HEK293 (cell line): ENCODE measurements around the gene NT5DC3.

Experiments
- SALL2 ChIP-seq: fragments of 450-650 bp; formaldehyde crosslinking; IDR thresholded peaks from 2 replicates; pipeline ENCODE4 v1.5.0; 2017; ENCODE audit warnings: missing biosample characterization, mild to moderate bottlenecking, missing genetic modification characterization, borderline replicate concordance
- ZBTB17 ChIP-seq: fragments of 450-650 bp; formaldehyde crosslinking; IDR thresholded peaks from 2 replicates; pipeline ENCODE4 v1.5.1; 2016; ENCODE audit warnings: missing biosample characterization, missing genetic modification characterization
- ZFP41 ChIP-seq: fragments of 450-650 bp; formaldehyde crosslinking; IDR thresholded peaks from 2 replicates; pipeline ENCODE4 v1.5.1; 2016; ENCODE audit warnings: missing biosample characterization, missing genetic modification characterization, borderline replicate concordance
- TF ChIP-seq, protein P1 (sequence below): fragments of 450-650 bp; formaldehyde crosslinking; IDR thresholded peaks from 2 replicates; pipeline ENCODE4 v1.5.1; 2016; ENCODE audit warnings: missing biosample characterization, missing genetic modification characterization

DNA sequence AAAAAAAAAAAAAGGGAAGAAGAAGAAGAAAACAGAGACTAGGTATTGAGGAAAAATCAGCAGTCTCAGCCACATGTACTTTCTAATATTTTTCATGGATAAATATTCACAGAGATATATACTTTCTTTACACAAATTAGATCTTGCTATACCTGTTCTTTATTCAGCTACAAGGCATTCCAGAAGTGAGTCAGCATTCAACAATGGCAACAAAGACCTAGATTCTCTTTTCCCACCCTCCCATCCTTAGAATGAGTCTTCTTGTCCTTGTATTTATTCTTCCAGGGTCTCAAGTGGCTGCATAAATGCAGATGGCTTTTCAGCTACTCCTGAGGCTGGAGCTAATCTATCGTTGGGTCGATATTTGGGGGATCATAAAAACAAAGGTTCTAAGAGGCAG, 93.0 kb downstream of the NT5DC3 start:
- TF ChIP-seq SALL2 (tag by site-specific recombination) = no peak
- TF ChIP-seq ZFP41 = no peak
- TF ChIP-seq, protein P1, sequence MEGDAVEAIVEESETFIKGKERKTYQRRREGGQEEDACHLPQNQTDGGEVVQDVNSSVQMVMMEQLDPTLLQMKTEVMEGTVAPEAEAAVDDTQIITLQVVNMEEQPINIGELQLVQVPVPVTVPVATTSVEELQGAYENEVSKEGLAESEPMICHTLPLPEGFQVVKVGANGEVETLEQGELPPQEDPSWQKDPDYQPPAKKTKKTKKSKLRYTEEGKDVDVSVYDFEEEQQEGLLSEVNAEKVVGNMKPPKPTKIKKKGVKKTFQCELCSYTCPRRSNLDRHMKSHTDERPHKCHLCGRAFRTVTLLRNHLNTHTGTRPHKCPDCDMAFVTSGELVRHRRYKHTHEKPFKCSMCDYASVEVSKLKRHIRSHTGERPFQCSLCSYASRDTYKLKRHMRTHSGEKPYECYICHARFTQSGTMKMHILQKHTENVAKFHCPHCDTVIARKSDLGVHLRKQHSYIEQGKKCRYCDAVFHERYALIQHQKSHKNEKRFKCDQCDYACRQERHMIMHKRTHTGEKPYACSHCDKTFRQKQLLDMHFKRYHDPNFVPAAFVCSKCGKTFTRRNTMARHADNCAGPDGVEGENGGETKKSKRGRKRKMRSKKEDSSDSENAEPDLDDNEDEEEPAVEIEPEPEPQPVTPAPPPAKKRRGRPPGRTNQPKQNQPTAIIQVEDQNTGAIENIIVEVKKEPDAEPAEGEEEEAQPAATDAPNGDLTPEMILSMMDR (tag by site-specific recombination) = no peak
- TF ChIP-seq ZBTB17 (tag by site-specific recombination) = no peak
